ENCODE measurements around the gene SERTAD1. TPM values are rescaled to one million over a fixed set of nuclear protein-coding genes. Genes with fewer than 3 reads are reported as not detected.
A peak's percentile ranks its signal among the peaks of the same experiment; 100 is the strongest.

The SERTAD1 gene
- total and polyA plus RNA-seq, 2 of the 4 experiments (the other 2 are of a cell fraction) = 21.1 to 27.4 TPM

GRCh38 chr19:40465025-40465556, 39.3 kb upstream of the SERTAD1 start:
- DNase-seq (peak; percentile 52), ATAC-seq (ENCODE audit: low read depth) (peak; percentile 0)
- no peak overlapping the region for H2BK20ac ChIP-seq (ENCODE audit: low read depth, low read length)
- peaks cover 11% of the 10 kb centered on the region for H3K9me1 ChIP-seq (ENCODE audit: insufficient read depth, low read length)
- H2AK9ac ChIP-seq (replicated peaks; ENCODE audit: low read depth, low read length, poor library complexity) = peak overlapping the region; percentile 93
- dilution Hi-C loops (cut with HindIII; ENCODE audit: low sequenced_read_pairs, unreplicated experiment) = no loop called here
- peak overlapping the region; percentile 76 for H2BK5ac ChIP-seq (ENCODE audit: low read depth, low read length, poor library complexity, severe bottlenecking)
- peak overlapping the region; percentile 12; the same call in 1 of the 2 replicates for H3K56ac ChIP-seq (ENCODE audit: extremely low read depth, insufficient read depth, low read length)
- peak overlapping the region; percentile 9 to 85; a peak in 3 of 4 replicates for H4K8ac ChIP-seq (ENCODE audit: low read depth in 2 of 2, low read length in 2 of 2)
- peak; percentile 61; the same call in 1 of the 2 replicates for TF ChIP-seq CEBPB (IDR thresholded peaks at IDR 0.05; ENCODE audit: low read depth, low read length)
- no peak for TF ChIP-seq MXI1 (IDR thresholded peaks at IDR 0.05; ENCODE audit: borderline replicate concordance, low read depth, low read length)
- ChIA-PET POLR2A (ENCODE audit: unreplicated experiment) (interaction anchor here (0.5 to 1.9 kb wide), 2 partner anchors 22 to 51 kb away, joined by 4 to 18 read pairs; no protein-coding TSS in a partner anchor), CTCF (interaction anchor here (1.1 to 2.8 kb wide), 6 partner anchors 11 to 169 kb away, joined by 3 to 10 read pairs (median 9); no protein-coding TSS in a partner anchor)
- peaks cover 0 to 31% of the 10 kb centered on the region in 2 experiments; a peak in 3 of 4 replicates for H3K79me1 ChIP-seq (ENCODE audit: low read depth in 1 of 2, low read length in 2 of 2)
- no peak overlapping the region; the same call in 2 of the 3 replicates for H2BK15ac ChIP-seq (ENCODE audit: low read depth, low read length)
- peak overlapping the region; percentile 72 for H4K91ac ChIP-seq (ENCODE audit: insufficient read depth, low read depth, low read length)
- H3K23ac ChIP-seq (ENCODE audit: low read depth, low read length) = peak overlapping the region; percentile 8
- H3K4me3 ChIP-seq (ENCODE audit: insufficient read depth, low read depth, low read length) = peak overlapping the region; percentile 68
- H3K4ac ChIP-seq (ENCODE audit: low read depth, low read length) = peak overlapping the region; percentile 76
- 0 out of 2 replicates have a peak overlapping the region, but pooled peaks have one; percentile 0 for H2BK120ac ChIP-seq (ENCODE audit: low read depth, low read length)
- H3K9ac ChIP-seq (ENCODE audit: low read depth, low read length) = peak overlapping the region; percentile 56
- WGBS, 2 experiments (ENCODE audit: extremely low coverage in 2 of 2, insufficient read length in 1 of 2) = 30% methylated on average over 2 of the region's 11 CpGs; no CpG with 5 or more reads in 1 of the 2 experiments
- H3K36me3 ChIP-seq (ENCODE audit: control insufficient read depth, insufficient read depth, low read length) = no peaks in the 10 kb centered on the region
- H4K5ac ChIP-seq (ENCODE audit: low read depth, low read length) = peak overlapping the region; percentile 37
- H3K9me3 ChIP-seq (ENCODE audit: control insufficient read depth, insufficient read depth, low read length) = no peaks in the 10 kb centered on the region
- intact Hi-C loops (cut with micrococcal nuclease) = loop anchor here (1.0 to 10.0 kb wide), 2 partner anchors 60 to 137 kb away; no protein-coding TSS in a partner anchor
- peak overlapping the region; percentile 57 for H3K27ac ChIP-seq (ENCODE audit: insufficient read depth, low read length)
- peak overlapping the region; percentile 64; the same call in 1 of the 2 replicates for H3K14ac ChIP-seq (replicated peaks; ENCODE audit: low read depth, low read length)
- peaks cover 11% of the 10 kb centered on the region; the same call in 1 of the 2 replicates for H3K27me3 ChIP-seq (ENCODE audit: control insufficient read depth, insufficient read depth, low read length)
- peak overlapping the region; percentile 99 for H2AFZ ChIP-seq (replicated peaks; ENCODE audit: low read length, poor library complexity)
- H3K4me2 ChIP-seq (ENCODE audit: low read depth, low read length) = peak overlapping the region; percentile 67
- H3K4me1 ChIP-seq (ENCODE audit: control insufficient read depth, insufficient read depth, low read length) = peaks cover 16% of the 10 kb centered on the region
- peak overlapping the region; percentile 56; the same call in 1 of the 2 replicates for H2AK5ac ChIP-seq (ENCODE audit: low read depth, low read length)
- in situ Hi-C loops (cut with MboI; ENCODE audit: low sequenced_read_pairs) = no loop called here
- no TSS peak for BruUV-seq (replicated peaks)
- peaks cover 9% of the 10 kb centered on the region; the same call in 1 of the 2 replicates for H4K20me1 ChIP-seq (ENCODE audit: insufficient read depth, low read length)
- peak overlapping the region; percentile 22; the same call in 1 of the 2 replicates for H3K18ac ChIP-seq (ENCODE audit: low read depth, low read length)

All from IMR-90 (cell line).